H4 (cell line): Measurements from ENCODE around the gene EPHB3. TPM values are rescaled to one million over a fixed set of nuclear protein-coding genes. Genes with fewer than 3 reads are reported as not detected.
"Not testable (repeated sequence)": the region's sequence is repeated elsewhere in the genome, so short reads cannot be mapped to it uniquely, and the experiment has no call there.

Source experiments
- DNase-seq: peaks from one replicate; pipeline ENCODE4 v3.0.0-alpha.2; 2015; ENCODE audit warnings: low spot score
- total RNA-seq: library from RNA; depleted of rRNA; stranded (reverse); fragments of >200 nt; shearing (Covaris generic); gene quantifications from 2 replicates; pipeline ENCODE4 v1.2.3, GENCODE V29; 2014; rRNA removed

EPHB3 gene
- total RNA-seq, 1 experiment from 2014 or later, result 2.0 TPM

GRCh38 chr3:184620475-184621119 is 59.0 kb downstream of the EPHB3 start:
- DNase-seq, result no peak

GRCh38 chr3:184622156-184622555 is 60.6 kb downstream of the EPHB3 start:
- DNase-seq, result not testable (repeated sequence)

- DNase-seq, result no peak
Measured at GRCh38 chr3:184626923-184627322, 65.3 kb downstream of the EPHB3 start.

GRCh38 chr3:184629555-184630160 is 68.1 kb downstream of the EPHB3 start:
- no peak for DNase-seq

GRCh38 chr3:184630861-184631471 is 69.4 kb downstream of the EPHB3 start:
- no peak for DNase-seq

GRCh38 chr3:184631472-184631861 is 69.9 kb downstream of the EPHB3 start:
- no peak for DNase-seq

Other genes starting within 250 kb of the EPHB3 start
- gene EIF4G1, start 247.2 kb upstream of the EPHB3 start, total RNA-seq, result 216 and 235 TPM in 2 replicates
- gene FAM131A, start 224.2 kb upstream of the EPHB3 start, total RNA-seq, result 18.4 and 22.2 TPM in 2 replicates
- 3.3 and 4.7 TPM in 2 replicates for gene CLCN2, start 200.2 kb upstream of the EPHB3 start, total RNA-seq
- gene POLR2H, start 200.1 kb upstream of the EPHB3 start, total RNA-seq, result 250 and 279 TPM in 2 replicates
- gene THPO, start 183.6 kb upstream of the EPHB3 start, total RNA-seq, result 0.43 and 0.74 TPM in 2 replicates
- gene CHRD, start 181.7 kb upstream of the EPHB3 start, total RNA-seq, result 1.3 and 3.6 TPM in 2 replicates
- gene MAGEF1, start 150.3 kb downstream of the EPHB3 start, total RNA-seq, result 51.8 and 55.4 TPM in 2 replicates